IMR-90 (cell line): ENCODE measurements around the gene ZGRF1. TPM values are rescaled to one million over a fixed set of nuclear protein-coding genes. Genes with fewer than 3 reads are reported as not detected.

Experiments
- ATAC-seq: fragments of 200-7000 bp; cut with Tn5 transposase; 2 replicates; pipeline ENCODE4 v1.9.1; 2020; ENCODE audit warnings: low read depth, mild to moderate bottlenecking, moderate library complexity
- BruUV-seq: library from RNA; stranded (reverse); fragments of 400-500 nt; replicated peaks from 2 replicates; lab custom pipeline; 2021; lab: Mats Ljungman, UMichigan
- CTCF ChIA-PET: fragments of 300-600 bp; formaldehyde crosslinking; extraction: SDS; loops from one replicate; lab custom pipeline; 2021; ENCODE audit warnings: antibody characterized with exemption; lab: Yijun Ruan, JAX
- POLR2A ChIA-PET: fragments of 300-600 bp; sonication (Branson Sonifier 250); formaldehyde crosslinking; loops from one replicate; lab custom pipeline; 2022; ENCODE audit warnings: antibody characterized with exemption; ENCODE audit not compliant: unreplicated experiment; lab: Charles Lee
- DNase-seq: peaks from one replicate; pipeline ENCODE4 v3.0.0; 2013
- H2AFZ ChIP-seq: replicated peaks from 2 replicates; pipeline ENCODE3; 2013; ENCODE audit warnings: low read length, mild to moderate bottlenecking; ENCODE audit not compliant: poor library complexity
- H2AK5ac ChIP-seq: 2 replicates; pipeline ENCODE4 v1.6.1; 2013; ENCODE audit warnings: low read depth, low read length, inconsistent platforms
- H2AK9ac ChIP-seq: replicated peaks from 2 replicates; pipeline ENCODE3; 2013; ENCODE audit warnings: mild to moderate bottlenecking, low read depth, low read length, moderate library complexity; ENCODE audit not compliant: poor library complexity
- H2BK120ac ChIP-seq: 2 replicates; pipeline ENCODE4 v1.6.1; 2013; ENCODE audit warnings: low read depth, low read length, inconsistent platforms
- H2BK15ac ChIP-seq: 3 replicates; pipeline ENCODE4 v1.6.1; 2013; ENCODE audit warnings: low read depth, low read length, inconsistent platforms
- H2BK20ac ChIP-seq: 2 replicates; pipeline ENCODE4 v1.6.1; 2013; ENCODE audit warnings: low read depth, mild to moderate bottlenecking, inconsistent platforms, low read length, moderate library complexity
- H2BK5ac ChIP-seq: 2 replicates; pipeline ENCODE4 v1.6.1; 2013; ENCODE audit warnings: mild to moderate bottlenecking, low read depth, low read length, inconsistent platforms; ENCODE audit not compliant: poor library complexity, severe bottlenecking
- H3K14ac ChIP-seq: replicated peaks from 2 replicates; pipeline ENCODE4 v1.6.1; 2013; ENCODE audit warnings: low read depth, low read length, inconsistent platforms
- H3K18ac ChIP-seq: 2 replicates; pipeline ENCODE4 v1.6.1; 2013; ENCODE audit warnings: low read depth, low read length, control low read depth
- H3K23ac ChIP-seq: 2 replicates; pipeline ENCODE4 v1.6.1; 2013; ENCODE audit warnings: low read depth, low read length, inconsistent platforms
- H3K27ac ChIP-seq: 2 replicates; pipeline ENCODE4 v1.5.1; 2013; ENCODE audit warnings: mild to moderate bottlenecking, control low read depth, low read length; ENCODE audit not compliant: insufficient read depth
- H3K27me3 ChIP-seq: 2 replicates; pipeline ENCODE4 v1.6.1; 2013; ENCODE audit warnings: low read length; ENCODE audit not compliant: control insufficient read depth, insufficient read depth
- H3K36me3 ChIP-seq: 2 replicates; pipeline ENCODE4 v1.6.1; 2013; ENCODE audit warnings: low read length, mixed read lengths; ENCODE audit not compliant: control insufficient read depth, insufficient read depth
- H3K4ac ChIP-seq: 2 replicates; pipeline ENCODE4 v1.6.1; 2013; ENCODE audit warnings: low read depth, low read length, inconsistent platforms
- H3K4me1 ChIP-seq: 2 replicates; pipeline ENCODE4 v1.6.1; 2013; ENCODE audit warnings: low read length, mixed read lengths; ENCODE audit not compliant: control insufficient read depth, insufficient read depth
- H3K4me2 ChIP-seq: 2 replicates; pipeline ENCODE4 v1.6.1; 2013; ENCODE audit warnings: low read depth, mild to moderate bottlenecking, control low read depth, low read length, moderate library complexity
- H3K4me3 ChIP-seq: 2 replicates; pipeline ENCODE4 v1.5.1; 2013; ENCODE audit warnings: low read depth, mild to moderate bottlenecking, control low read depth, low read length, moderate library complexity; ENCODE audit not compliant: insufficient read depth
- H3K56ac ChIP-seq: 2 replicates; pipeline ENCODE4 v1.6.1; 2013; ENCODE audit warnings: low read length, inconsistent platforms; ENCODE audit not compliant: insufficient read depth; ENCODE audit errors: extremely low read depth
- H3K79me1 ChIP-seq, 2 experiments: 2 replicates each; pipeline ENCODE4 v1.6.1; 2013; ENCODE audit warnings: low read length in 2 of 2, inconsistent platforms in 1 of 2, low read depth in 1 of 2
- H3K9ac ChIP-seq: 2 replicates; pipeline ENCODE4 v1.6.1; 2013; ENCODE audit warnings: low read depth, low read length, control low read depth
- H3K9me1 ChIP-seq: 2 replicates; pipeline ENCODE4 v1.6.1; 2013; ENCODE audit warnings: low read length, inconsistent platforms; ENCODE audit not compliant: insufficient read depth
- H3K9me3 ChIP-seq: 2 replicates; pipeline ENCODE4 v1.6.1; 2013; ENCODE audit warnings: low read length; ENCODE audit not compliant: control insufficient read depth, insufficient read depth
- H4K20me1 ChIP-seq: 2 replicates; pipeline ENCODE4 v1.6.1; 2013; ENCODE audit warnings: low read length, inconsistent platforms; ENCODE audit not compliant: insufficient read depth
- H4K5ac ChIP-seq: 2 replicates; pipeline ENCODE4 v1.6.1; 2013; ENCODE audit warnings: mild to moderate bottlenecking, low read depth, low read length, control low read depth
- H4K8ac ChIP-seq, 2 experiments: 2 replicates each; pipeline ENCODE4 v1.6.1; 2013; ENCODE audit warnings: low read depth in 2 of 2, low read length in 2 of 2, control low read depth in 1 of 2, inconsistent platforms in 1 of 2
- H4K91ac ChIP-seq: 2 replicates; pipeline ENCODE4 v1.6.1; 2013; ENCODE audit warnings: low read depth, low read length, inconsistent platforms; ENCODE audit not compliant: insufficient read depth
- CEBPB ChIP-seq: IDR thresholded peaks from 2 replicates; pipeline ENCODE4 v1.6.1; 2012; ENCODE audit warnings: low read depth, low read length, improper control_type of control experiment
- CHD1 ChIP-seq: IDR thresholded peaks from 2 replicates; pipeline ENCODE4 v1.6.1; 2012; ENCODE audit warnings: low read depth, low read length, improper control_type of control experiment
- FOS ChIP-seq: fragments of 150-350 bp; IDR thresholded peaks from 2 replicates; pipeline ENCODE4 v1.6.1; 2016; ENCODE audit warnings: low read depth, low read length
- MAFK ChIP-seq: IDR thresholded peaks from 2 replicates; pipeline ENCODE4 v1.6.1; 2012; ENCODE audit warnings: low read depth, low read length, improper control_type of control experiment
- MAZ ChIP-seq: IDR thresholded peaks from 2 replicates; pipeline ENCODE4 v1.6.1; 2012; ENCODE audit warnings: low read depth, mild to moderate bottlenecking, low read length, improper control_type of control experiment, moderate library complexity, borderline replicate concordance
- MXI1 ChIP-seq: IDR thresholded peaks from 2 replicates; pipeline ENCODE4 v1.6.1; 2012; ENCODE audit warnings: low read depth, mild to moderate bottlenecking, low read length, moderate library complexity, borderline replicate concordance
- NFE2L2 ChIP-seq: fragments of 150-350 bp; IDR thresholded peaks from 2 replicates; pipeline ENCODE4 v1.6.1; 2016; ENCODE audit warnings: low read depth, mild to moderate bottlenecking, low read length
- POLR2A ChIP-seq: IDR thresholded peaks from 2 replicates; pipeline ENCODE4 v1.6.1; 2012; ENCODE audit warnings: mild to moderate bottlenecking, low read depth, low read length
- RAD21 ChIP-seq: IDR thresholded peaks from 2 replicates; pipeline ENCODE4 v1.6.1; 2012; ENCODE audit warnings: low read length, improper control_type of control experiment
- RCOR1 ChIP-seq: IDR thresholded peaks from 2 replicates; pipeline ENCODE4 v1.6.1; 2012; ENCODE audit warnings: mild to moderate bottlenecking, low read length, improper control_type of control experiment; ENCODE audit not compliant: insufficient replicate concordance
- RFX5 ChIP-seq: IDR thresholded peaks from 2 replicates; pipeline ENCODE4 v1.8.0; 2012; ENCODE audit warnings: low read depth, mild to moderate bottlenecking, low read length, moderate library complexity
- SMC3 ChIP-seq: fragments of 150-350 bp; IDR thresholded peaks from 2 replicates; pipeline ENCODE4 v1.6.1; 2016; ENCODE audit warnings: low read depth, mild to moderate bottlenecking, antibody characterized with exemption, low read length, moderate library complexity
- WGBS, 2 experiments: methylation state at CpG; one replicate each; pipeline versions ENCODE4 v1.1.5 to v1.1.7; 2013; ENCODE audit warnings: missing lambda C conversion rate in 2 of 2; ENCODE audit not compliant: insufficient read length in 1 of 2; ENCODE audit errors: extremely low coverage in 2 of 2; 5-methylcytosine and 5-hydroxymethylcytosine counted together
- dilution Hi-C: fragments of 300-500 bp; cut with HindIII; formaldehyde crosslinking; loops from one replicate; pipeline ENCODE4 v1.14.3; 2018; ENCODE audit warnings: low sequenced_read_pairs; ENCODE audit not compliant: unreplicated experiment
- in situ Hi-C: fragments of 300-500 bp; cut with MboI; formaldehyde crosslinking; loops from 3 replicates; pipeline ENCODE4 v1.14.3; 2019; ENCODE audit warnings: low sequenced_read_pairs, inconsistent platforms, mixed read lengths
- intact Hi-C: fragments of 100-400 bp; cut with micrococcal nuclease; formaldehyde crosslinking; loops from 2 replicates; pipeline ENCODE4 v1.10.0; 2022
- polyA plus RNA-seq, 3 experiments: library from polyadenylated mRNA; depleted of rRNA; stranded (reverse); fragments of >200 nt; gene quantifications; 2 replicates each; pipeline ENCODE4 v1.2.3, GENCODE V29; 2012; ENCODE audit warnings: low replicate concordance in 1 of 3
- total RNA-seq: library from RNA; depleted of rRNA; stranded (reverse); fragments of >200 nt; gene quantifications from 2 replicates; pipeline ENCODE4 v1.2.3, GENCODE V29; 2012
- TF ChIP-seq, protein P1 (sequence below): fragments of 150-350 bp; IDR thresholded peaks from 2 replicates; pipeline ENCODE4 v1.6.1; 2017; ENCODE audit warnings: mild to moderate bottlenecking, antibody characterized with exemption, low read length, low read depth
- TF ChIP-seq, protein P2 (sequence below): conservative IDR thresholded peaks from 2 replicates; pipeline ENCODE4 v1.5.1; 2012; ENCODE audit warnings: mild to moderate bottlenecking, low read depth, low read length, improper control_type of control experiment
- TF ChIP-seq, protein P3 (sequence below): fragments of 150-350 bp; IDR thresholded peaks from 2 replicates; pipeline ENCODE4 v1.6.1; 2016; ENCODE audit warnings: low read depth, mild to moderate bottlenecking, low read length, moderate library complexity, borderline replicate concordance

Gene ZGRF1
- total and polyA plus RNA-seq, 2 of the 4 experiments (the other 2 are of a cell fraction), result 2.8 to 5.6 TPM

DNA sequence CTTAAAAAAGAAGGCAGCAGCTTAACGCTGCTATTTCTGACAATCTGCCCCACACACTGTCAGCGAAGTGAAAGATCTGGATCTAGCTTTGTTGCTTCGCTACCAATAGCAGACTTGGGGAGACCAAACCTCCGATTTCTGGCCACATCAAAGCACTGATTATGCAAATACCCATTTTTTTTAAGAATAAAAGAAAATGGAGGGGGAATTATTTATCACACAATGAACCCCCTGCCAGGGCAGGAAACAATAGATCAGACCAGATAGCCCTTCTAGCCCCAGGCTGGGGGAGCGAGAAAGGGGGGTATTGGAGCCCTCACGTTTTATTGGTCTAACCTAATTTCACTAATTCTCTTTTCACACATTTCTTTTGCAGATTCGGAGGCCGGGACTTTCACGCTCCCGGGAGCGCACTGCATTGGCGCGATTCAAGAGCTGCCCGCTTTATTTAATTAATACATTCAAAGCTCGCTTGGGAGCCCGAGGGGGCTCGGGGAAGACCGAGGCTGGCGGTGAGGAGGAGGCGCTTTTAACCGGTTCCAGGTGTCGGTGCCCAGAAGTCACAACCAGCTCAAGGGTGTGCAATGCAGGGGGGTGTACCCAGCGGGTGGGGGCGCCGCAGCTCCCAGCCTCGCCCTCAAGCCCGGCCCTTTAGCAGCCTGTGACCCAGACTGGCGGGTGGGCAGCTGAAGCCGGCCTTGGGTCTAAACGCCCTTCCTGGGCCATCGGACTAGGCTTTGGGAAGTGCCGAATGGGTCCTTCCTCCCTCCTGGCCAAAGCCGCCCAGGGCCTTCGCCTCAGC lies 126.2 kb downstream of the ZGRF1 start:
- Histone ChIP-seq H3K4me3 (no peak overlapping the region), H3K27ac (no peak overlapping the region), H2BK15ac (no peak overlapping the region), H3K9me1 (no peaks in the 10 kb centered on the region), H3K4me1 (peaks cover 5% of the 10 kb centered on the region; the same call in 1 of the 2 replicates), H2AFZ (peak overlapping the region; percentile 55), H2BK5ac (no peak overlapping the region), H4K8ac (no peak overlapping the region), H3K27me3 (peaks cover 80% of the 10 kb centered on the region), H2AK9ac (no peak overlapping the region), H3K23ac (no peak overlapping the region), H3K9ac (no peak overlapping the region), H2BK120ac (no peak overlapping the region), H2AK5ac (no peak overlapping the region), H3K4ac (no peak overlapping the region), H3K18ac (no peak overlapping the region), H3K36me3 (no peaks in the 10 kb centered on the region), H4K20me1 (no peaks in the 10 kb centered on the region), H2BK20ac (no peak overlapping the region), H3K56ac (no peak overlapping the region), H3K14ac (no peak overlapping the region), H3K4me2 (peak overlapping the region; percentile 46), H4K91ac (no peak overlapping the region), H3K79me1 (no peaks in the 10 kb centered on the region), H3K9me3 (peaks cover 8% of the 10 kb centered on the region; the same call in 1 of the 2 replicates), H4K5ac (no peak overlapping the region)
- intact Hi-C loops (no loop called here), dilution Hi-C loops (no loop called here), in situ Hi-C loops (no loop called here)
- ATAC-seq (0 out of 2 replicates have a peak, but pooled peaks have one; percentile 8), DNase-seq (no peak)
- BruUV-seq, result no TSS peak
- POLR2A ChIA-PET, result no interaction called here
- CTCF ChIA-PET, result no interaction called here
- WGBS, 2 experiments, result 0% methylated on average over 9 of the region's 34 CpGs; no CpG with 5 or more reads in 1 of the 2 experiments
- TF ChIP-seq, protein P1, sequence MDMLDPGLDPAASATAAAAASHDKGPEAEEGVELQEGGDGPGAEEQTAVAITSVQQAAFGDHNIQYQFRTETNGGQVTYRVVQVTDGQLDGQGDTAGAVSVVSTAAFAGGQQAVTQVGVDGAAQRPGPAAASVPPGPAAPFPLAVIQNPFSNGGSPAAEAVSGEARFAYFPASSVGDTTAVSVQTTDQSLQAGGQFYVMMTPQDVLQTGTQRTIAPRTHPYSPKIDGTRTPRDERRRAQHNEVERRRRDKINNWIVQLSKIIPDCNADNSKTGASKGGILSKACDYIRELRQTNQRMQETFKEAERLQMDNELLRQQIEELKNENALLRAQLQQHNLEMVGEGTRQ, result no peak
- TF ChIP-seq SMC3 (no peak), POLR2A (no peak), MXI1 (no peak), FOS (no peak), CEBPB (no peak), RAD21 (no peak), NFE2L2 (no peak), CHD1 (no peak), MAZ (no peak), RFX5 (no peak), RCOR1 (no peak), MAFK (no peak)
- TF ChIP-seq, protein P2, sequence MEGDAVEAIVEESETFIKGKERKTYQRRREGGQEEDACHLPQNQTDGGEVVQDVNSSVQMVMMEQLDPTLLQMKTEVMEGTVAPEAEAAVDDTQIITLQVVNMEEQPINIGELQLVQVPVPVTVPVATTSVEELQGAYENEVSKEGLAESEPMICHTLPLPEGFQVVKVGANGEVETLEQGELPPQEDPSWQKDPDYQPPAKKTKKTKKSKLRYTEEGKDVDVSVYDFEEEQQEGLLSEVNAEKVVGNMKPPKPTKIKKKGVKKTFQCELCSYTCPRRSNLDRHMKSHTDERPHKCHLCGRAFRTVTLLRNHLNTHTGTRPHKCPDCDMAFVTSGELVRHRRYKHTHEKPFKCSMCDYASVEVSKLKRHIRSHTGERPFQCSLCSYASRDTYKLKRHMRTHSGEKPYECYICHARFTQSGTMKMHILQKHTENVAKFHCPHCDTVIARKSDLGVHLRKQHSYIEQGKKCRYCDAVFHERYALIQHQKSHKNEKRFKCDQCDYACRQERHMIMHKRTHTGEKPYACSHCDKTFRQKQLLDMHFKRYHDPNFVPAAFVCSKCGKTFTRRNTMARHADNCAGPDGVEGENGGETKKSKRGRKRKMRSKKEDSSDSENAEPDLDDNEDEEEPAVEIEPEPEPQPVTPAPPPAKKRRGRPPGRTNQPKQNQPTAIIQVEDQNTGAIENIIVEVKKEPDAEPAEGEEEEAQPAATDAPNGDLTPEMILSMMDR, result no peak
- TF ChIP-seq, protein P3, sequence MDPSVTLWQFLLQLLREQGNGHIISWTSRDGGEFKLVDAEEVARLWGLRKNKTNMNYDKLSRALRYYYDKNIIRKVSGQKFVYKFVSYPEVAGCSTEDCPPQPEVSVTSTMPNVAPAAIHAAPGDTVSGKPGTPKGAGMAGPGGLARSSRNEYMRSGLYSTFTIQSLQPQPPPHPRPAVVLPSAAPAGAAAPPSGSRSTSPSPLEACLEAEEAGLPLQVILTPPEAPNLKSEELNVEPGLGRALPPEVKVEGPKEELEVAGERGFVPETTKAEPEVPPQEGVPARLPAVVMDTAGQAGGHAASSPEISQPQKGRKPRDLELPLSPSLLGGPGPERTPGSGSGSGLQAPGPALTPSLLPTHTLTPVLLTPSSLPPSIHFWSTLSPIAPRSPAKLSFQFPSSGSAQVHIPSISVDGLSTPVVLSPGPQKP, result no peak
